T-helper 2 cell treated with Interferon-gamma antibody and Interleukin-4, amounts not matched to agents 100 ng/mL and 5 ng/mL, for 36 hours (primary cell): ENCODE data around the gene ZBTB8B. TPM values are rescaled to one million over a fixed set of nuclear protein-coding genes. Genes with fewer than 3 reads are reported as not detected.
"Not testable (repeated sequence)": the region's sequence is repeated elsewhere in the genome, so short reads cannot be mapped to it uniquely, and the experiment has no call there.

Source experiments
- intact Hi-C: fragments of 100-400 bp; cut with micrococcal nuclease; formaldehyde crosslinking; loops from one replicate; pipeline ENCODE4 v1.15.1; 2023
- total RNA-seq: library from RNA; stranded (reverse); gene quantifications from 2 replicates; pipeline ENCODE4 v1.2.3, GENCODE V29; 2022

Gene ZBTB8B
- total RNA-seq, 1 donor from 2014 or later: not detected

DNA sequence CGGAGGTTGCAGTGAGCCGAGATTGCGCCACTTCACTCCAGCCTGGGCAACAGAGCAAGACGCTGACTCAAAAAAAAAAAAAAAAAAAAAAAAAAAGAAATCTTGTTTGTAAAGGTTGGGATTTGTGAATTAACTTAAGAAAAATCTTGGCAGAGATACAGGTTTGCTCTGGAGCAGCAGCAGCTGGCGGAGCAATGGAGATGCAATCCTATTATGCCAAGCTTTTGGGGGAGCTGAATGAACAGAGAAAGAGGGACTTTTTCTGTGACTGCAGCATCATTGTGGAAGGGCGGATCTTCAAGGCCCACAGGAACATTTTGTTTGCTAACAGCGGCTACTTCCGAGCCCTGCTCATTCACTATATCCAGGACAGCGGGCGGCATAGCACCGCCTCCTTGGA lies 5.6 kb downstream of the ZBTB8B start:
- intact Hi-C loops: no loop called here

GRCh38 chr1:32470991-32471694 lies 6.3 kb downstream of the ZBTB8B start:
- intact Hi-C loops: no loop called here

GRCh38 chr1:32471695-32472362 lies 7.0 kb downstream of the ZBTB8B start:
- intact Hi-C loops: no loop called here

DNA sequence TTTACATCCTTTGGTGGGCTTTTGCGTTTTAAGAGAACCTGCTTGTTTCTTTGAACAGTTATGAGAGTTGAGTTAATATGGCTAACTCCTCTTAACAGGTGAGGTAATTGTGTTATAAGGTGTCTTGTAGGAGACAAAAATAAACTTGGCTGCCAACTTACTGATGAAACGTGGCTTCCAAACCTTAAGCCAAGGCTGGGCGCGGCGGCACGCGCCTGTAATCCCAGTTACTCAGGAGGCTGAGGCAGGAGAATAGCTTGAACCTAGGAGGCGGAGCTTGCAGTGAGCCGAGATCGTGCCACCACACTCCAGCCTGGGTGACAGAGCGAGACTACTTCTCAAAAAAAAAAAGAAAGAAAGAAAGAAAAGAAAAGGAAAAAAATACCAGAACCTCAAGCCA lies 8.1 kb downstream of the ZBTB8B start:
- intact Hi-C loops: not testable (repeated sequence)

- intact Hi-C loops: no loop called here
These were observed 10.1 kb downstream of the ZBTB8B start for GRCh38 chr1:32474954-32475353.

DNA sequence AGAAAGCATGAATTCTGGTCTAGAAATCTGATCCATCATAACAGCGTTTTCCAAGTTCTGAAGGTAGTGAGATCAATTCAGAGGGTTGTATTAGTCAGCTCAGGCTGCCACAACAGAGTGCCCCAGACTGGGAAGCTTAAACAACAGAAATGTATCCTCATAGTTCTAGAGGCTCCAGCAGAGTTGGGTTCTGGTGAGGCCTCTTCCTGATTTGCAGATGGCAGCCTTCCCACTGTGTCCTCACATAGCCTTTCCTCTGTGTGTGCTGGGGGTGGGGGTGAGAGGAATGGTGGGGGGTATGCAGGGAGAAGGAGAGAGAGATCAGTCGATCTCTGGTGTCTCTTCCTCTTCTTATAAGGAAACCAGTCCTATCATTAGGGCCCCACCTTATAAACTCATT lies 15.1 kb downstream of the ZBTB8B start:
- intact Hi-C loops: no loop called here

GRCh38 chr1:32480761-32481160 lies 15.9 kb downstream of the ZBTB8B start:
- intact Hi-C loops: no loop called here

- intact Hi-C loops: not testable (repeated sequence)
These were observed 16.9 kb downstream of the ZBTB8B start for GRCh38 chr1:32481788-32482187.

DNA sequence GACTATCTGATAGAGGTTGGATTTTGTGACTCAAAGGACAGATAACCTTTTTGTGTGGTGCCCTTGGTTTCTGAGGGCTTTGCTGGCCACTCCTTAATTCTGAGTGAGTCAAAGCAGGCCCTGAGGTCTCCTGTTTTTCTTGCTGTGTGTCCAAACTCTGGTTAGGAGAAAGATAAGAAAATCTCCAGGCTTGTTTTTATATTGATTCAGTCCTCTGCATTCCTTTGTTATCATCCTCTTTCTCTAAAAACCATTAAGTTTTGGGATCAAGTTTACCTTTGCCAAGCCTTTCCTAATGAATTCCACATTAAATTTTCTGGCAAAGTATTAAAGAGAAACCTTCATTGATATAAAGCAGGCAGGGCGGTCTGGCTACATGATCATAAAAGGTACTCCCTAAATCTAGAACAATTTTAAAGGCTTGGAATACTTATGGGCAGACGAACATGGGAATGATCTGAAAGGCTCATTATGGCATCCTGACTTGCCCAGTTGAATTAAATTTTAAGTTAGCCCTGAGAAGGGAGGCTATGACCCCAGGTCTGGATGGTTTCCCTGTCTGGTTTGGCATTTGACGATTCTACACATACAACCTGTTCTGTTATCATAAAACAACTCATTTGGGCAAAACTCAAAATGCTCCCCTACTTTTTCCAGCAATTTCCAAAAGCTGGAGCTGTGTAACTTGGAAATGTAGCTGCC lies 20.8 kb downstream of the ZBTB8B start:
- intact Hi-C loops: no loop called here

GRCh38 chr1:32486463-32487113 lies 21.7 kb downstream of the ZBTB8B start:
- intact Hi-C loops: no loop called here

DNA sequence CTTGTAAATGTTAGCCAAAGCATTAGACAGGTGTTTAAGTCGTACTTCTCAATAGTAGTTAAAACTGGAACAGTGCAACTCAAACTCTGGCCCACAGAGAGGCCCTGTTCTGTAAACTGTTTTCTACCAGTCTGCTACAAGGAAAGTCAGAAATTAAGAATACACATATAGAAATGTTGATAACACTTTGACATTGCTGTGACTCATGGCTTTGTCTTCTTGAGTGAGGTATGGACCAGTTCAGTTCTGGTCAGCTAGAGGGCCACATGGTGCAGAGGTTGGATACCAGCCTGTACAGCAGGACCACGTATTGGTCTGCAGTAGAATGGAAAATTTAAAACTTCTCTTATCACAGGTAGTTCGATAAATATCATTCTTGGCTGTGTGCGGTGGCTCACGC lies 22.3 kb downstream of the ZBTB8B start:
- intact Hi-C loops: no loop called here

DNA sequence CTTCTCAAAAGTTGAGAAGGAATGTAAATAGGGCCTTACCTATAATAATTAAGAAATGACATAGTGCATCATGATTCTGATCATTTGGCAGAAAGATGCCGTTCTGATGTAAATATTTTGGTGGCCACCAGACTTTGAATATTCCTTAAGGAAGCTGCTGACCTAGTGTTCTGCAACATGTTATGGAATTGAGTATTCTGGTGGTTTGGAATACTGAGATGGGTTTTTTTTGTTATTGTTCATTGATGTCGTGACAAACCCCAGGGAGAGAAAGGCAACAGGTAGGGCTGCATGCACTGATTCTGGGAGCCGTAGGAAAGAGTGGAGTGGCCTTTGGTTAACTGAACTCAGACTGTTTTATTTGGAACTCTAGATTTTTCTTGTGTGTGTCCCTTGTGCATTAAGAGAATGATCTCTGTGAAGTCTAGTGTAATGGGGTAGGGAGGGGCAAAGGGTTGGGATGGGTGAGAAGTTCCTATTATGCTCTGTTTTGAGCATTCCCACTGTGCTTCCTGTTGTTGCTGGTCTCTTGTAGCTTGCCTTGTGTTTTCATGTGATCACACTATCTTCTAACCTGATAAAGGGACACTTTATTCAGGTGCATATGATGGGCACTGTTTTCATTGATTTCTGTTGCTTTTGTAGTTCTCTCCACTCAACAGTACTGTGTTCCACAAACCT lies 25.0 kb downstream of the ZBTB8B start:
- intact Hi-C loops: no loop called here

- intact Hi-C loops: no loop called here
These were observed 26.5 kb downstream of the ZBTB8B start for GRCh38 chr1:32491386-32491785.

DNA sequence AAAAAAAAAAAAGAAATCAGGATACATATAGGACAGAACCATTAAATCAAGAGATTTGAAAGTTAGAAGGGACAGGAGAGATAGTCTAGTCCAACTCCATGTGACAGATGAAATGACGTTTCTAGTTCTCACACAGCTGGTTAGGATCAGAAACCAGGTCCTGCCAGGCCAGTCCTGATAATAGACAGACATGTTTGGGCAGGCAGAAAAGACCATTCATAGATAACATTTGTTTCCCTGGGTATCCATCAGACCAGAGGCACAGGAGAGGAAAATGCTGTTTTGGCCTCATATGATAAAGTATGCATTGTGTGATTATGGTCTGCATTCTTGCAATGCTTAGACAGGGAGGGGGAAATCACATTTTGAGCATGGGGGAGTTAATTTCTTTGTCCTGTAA lies 29.3 kb downstream of the ZBTB8B start:
- intact Hi-C loops: no loop called here

DNA sequence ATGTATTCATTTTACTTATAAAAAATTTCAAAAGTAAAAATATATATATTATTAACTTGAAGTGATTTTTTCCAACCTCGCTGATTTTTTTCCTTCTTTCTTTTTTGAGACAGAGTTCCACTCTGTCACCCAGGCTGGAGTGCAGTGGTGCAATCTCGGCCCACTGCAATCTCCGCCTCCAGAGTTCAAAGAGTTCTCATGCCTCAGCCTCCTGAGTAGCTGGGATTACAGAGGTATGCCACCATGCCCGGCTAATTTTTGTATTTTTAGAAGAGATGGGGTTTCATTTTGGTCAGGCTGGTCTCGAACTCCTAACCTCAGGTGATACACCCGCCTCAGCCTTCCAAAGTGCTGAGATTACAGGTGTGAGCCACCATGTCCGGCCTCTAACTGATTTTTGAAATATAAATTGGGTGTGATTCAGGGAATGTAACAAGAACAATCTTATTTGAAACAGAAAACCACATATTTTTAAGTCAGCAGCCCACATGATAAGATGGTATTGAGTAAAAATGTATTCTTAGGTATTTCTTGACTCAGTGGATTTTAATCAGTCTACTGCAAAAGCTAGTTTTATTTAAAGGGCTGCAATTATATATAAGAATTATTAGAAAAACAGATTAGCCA lies 30.0 kb downstream of the ZBTB8B start:
- intact Hi-C loops: no loop called here

DNA sequence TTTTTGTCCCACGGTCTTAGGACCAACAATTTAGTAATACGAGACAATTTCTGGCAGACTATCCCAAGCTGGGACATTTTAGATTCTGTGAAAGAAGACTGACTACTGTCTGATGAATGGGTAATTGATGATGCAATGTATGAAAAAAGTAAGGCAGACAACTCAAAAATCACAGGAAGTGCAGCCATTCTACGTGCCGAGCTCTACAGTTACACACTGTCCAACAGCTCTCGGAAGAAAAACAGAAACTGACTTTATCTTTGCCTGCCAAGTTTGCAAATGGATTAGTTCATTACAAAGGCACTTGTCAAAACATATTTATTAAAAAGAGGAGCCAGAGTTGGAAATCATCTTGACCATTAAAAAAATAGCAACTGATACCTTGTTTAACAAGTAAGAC lies 31.3 kb downstream of the ZBTB8B start:
- intact Hi-C loops: no loop called here

GRCh38 chr1:32498751-32499150 lies 33.9 kb downstream of the ZBTB8B start:
- intact Hi-C loops: no loop called here

GRCh38 chr1:32500387-32501209 lies 35.7 kb downstream of the ZBTB8B start:
- intact Hi-C loops: no loop called here

DNA sequence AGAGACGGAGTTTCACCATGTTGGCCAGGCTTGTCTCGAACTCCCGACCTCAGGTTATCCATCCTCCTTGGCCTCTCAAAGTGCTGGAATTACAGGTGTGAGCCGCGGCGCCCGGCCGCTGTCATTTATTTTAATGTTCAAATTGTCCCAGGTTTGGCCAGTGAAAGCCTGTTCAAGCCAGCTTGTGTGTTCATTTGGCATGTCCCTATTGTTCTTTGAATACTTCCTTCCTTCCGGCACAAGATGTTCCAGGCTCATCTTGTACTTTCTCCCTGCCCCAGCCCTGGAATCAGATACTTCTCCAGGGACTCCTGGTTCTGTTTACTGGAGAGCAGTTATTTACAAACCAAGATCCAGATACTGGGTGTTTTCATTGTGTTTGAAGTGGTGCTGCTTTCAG lies 37.0 kb downstream of the ZBTB8B start:
- intact Hi-C loops: no loop called here

GRCh38 chr1:32503153-32503552 lies 38.3 kb downstream of the ZBTB8B start:
- intact Hi-C loops: no loop called here
